Suppressor macrophage treated with lipopolysaccharide for 4 hours (primary cell): ENCODE measurements around the gene OSTM1.
A peak's percentile ranks its signal among the peaks of the same experiment; 100 is the strongest.

Source experiments
- DNase-seq: peaks from one replicate; pipeline ENCODE4 v3.0.0-alpha.2; 2020

OSTM1 gene, protein sequence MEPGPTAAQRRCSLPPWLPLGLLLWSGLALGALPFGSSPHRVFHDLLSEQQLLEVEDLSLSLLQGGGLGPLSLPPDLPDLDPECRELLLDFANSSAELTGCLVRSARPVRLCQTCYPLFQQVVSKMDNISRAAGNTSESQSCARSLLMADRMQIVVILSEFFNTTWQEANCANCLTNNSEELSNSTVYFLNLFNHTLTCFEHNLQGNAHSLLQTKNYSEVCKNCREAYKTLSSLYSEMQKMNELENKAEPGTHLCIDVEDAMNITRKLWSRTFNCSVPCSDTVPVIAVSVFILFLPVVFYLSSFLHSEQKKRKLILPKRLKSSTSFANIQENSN

DNA sequence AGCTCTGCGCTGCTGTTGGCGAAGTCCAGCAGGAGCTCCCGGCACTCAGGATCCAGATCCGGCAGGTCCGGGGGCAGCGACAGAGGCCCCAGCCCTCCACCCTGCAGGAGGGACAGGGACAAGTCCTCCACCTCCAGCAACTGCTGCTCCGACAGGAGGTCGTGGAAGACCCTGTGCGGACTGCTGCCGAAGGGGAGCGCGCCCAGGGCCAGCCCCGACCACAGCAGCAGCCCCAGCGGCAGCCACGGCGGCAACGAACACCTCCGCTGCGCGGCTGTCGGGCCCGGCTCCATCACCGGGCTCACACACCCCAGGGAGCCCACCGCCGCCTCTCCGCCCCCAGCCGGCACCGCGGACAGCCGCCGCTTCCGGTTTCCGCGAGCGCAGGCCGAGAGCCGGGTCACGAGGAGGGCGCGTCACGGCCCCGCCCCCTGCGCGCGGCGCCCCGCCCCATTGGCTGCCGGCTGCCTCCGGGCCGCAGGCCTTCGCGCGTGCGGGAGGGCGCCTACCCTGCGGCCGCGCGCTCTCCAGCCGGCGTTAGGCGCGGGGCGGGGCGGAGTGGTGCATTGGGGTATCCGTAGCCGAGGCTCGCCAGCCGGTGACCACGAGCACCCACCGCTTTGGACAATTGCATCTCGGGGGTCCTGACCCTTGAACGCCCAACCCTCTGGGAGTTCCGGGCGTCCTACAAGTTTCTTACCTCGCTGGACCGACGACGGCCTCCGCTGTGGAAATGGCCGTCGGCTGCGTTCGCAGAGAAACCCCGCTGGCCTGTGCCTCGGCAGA is at the start of gene OSTM1:
Gene OSTM1, minus strand, starts transcription at position 383 of the 786 bp plus-strand sequence. Its CDS starts 90 bp downstream, at position 293.
- DNase-seq, result peak; percentile 97

DNA sequence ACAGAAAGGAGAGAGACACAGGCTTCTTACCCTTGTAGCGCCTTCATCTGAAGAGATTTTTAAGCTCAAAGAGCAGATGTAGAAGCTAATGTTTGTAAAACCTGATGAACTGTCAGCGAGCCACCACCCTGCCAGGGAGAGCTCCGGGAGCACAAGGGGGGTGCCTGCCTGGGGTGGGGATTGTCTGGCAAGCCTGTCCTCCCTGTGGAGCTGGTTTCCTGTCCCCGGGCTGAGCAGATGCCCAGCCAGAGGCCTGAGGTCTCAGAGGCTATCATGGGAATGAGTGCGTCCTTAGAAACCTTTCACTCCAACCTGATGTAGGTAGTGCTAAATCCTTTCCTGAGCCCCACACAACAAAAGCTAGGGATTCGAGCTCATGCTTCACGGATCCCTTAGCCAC is 49.4 kb upstream of the OSTM1 start:
- DNase-seq, result no peak

DNA sequence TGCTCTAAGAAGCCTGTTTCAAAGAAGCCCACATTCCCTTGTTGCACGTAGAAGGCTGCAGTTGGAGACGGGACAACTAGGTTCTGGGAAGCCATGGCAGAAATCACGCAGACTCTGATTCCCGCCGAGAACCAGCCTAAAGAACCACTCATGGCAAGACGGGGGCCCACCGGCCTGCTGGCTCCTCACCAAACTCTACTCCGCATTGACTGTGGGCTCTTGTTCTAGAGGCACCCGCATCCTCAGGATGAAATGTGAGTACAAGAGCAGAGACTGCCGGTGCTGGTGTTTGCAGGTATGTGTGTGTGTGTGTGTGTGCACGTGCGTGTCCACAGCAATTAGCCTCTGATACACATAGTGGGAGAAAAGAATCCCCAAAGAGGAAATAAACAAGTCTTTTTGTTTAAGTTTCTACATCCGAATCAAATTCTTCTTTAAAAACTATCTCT is 49.0 kb upstream of the OSTM1 start:
- no peak for DNase-seq

DNA sequence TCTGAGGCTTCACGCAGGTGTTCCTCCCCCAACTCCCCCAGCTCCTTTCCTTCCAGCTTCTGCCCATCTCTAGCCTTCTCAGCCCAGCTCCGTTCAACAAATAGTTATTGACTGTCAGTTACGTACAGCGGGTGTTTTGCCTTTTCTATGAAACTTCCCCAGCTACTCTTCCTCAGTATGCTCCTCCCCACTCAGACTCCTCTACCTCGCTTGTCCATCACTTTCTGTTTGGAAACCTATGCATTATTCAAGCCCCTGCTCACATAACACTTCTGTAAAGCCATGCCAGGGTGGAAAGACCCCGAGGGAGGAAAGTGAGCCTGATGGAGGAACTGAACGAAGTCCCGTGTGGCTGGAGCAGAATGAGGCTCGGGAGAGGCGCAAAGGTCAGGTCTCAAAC is 47.1 kb upstream of the OSTM1 start:
- DNase-seq, result no peak

DNA sequence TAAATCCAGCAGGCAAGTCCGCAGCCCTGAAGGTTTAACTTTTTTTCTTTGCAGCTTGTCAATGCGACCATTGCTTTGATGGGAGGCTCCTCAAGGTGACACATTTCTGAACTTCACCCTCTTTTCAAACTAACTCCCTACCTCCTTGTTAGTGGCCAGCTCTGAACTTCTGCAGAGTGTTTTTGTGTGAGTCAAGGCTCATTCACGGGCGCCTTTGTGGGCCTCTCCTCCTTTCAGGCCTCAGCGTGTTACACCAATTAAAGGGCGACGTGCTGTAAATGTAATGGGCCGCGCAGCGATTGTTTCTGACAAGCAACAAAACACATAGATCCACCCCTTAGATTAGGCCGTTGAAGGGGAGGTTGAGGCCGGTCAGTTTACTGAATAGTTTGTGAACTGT is 45.8 kb upstream of the OSTM1 start:
- DNase-seq, result no peak

DNA sequence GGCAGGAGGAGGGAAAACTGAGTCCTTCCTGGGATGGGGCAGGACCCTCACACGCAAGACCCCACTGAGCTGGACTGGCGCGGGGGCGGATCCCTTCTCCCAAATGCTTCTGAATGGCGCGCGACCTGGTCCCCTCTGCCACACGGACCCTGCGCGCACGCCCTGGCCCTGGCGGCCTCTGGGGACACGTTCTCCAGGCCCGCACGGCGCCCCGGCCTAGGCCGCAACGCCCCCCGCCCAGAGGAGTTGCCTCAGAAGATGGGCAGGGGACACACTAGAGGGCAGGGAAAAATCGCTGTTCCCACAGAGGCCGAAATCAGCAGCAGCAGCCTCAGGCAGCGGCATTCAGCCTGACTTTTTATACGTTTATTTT is 45.2 kb upstream of the OSTM1 start:
- DNase-seq, result no peak

DNA sequence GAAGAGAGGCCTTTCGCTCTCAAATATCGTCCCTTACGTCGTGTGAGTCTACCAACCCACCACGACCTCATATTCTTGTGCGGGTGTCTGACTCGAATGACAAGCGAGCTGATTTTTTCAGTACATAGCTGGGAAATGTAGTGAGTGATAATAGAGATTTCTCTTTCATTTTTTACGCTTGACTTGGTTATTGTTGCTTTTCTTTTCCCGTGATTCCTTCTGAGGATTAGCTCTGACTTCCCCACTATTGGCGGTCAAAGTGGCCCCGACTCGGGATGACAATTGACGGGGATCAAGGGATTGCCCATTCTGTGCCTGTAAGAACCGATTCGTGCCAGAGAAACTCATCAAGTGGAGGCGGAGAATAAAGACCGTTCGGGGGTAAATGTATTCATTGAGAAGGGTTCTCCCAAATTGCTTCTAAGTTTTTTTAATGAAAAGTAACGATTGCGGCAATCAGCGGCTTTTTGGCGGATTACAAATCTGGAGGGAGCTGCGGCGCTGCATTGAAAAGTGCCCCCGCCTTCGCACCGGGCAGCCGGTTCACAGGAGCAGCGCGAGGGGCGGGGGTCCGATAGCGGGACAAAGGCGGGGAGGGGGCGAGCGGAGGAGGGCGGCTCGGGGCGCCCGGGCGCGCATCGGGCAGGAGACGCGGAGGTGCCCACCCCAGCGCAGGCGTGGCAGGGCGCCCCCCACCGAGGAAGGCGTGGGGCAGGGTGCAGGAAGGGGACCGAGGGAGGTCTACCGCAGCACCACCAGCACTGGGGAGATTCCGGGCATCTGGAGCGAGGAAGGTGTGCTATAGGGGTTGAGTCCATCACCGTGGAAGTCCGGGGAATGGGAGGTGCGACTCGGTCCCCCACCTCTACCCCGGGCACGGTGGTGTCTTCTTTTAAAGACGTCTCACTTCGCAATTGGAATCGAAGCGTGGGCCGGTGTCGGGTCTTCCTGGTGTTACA is 44.5 kb upstream of the OSTM1 start:
- DNase-seq, result peak; percentile 27

DNA sequence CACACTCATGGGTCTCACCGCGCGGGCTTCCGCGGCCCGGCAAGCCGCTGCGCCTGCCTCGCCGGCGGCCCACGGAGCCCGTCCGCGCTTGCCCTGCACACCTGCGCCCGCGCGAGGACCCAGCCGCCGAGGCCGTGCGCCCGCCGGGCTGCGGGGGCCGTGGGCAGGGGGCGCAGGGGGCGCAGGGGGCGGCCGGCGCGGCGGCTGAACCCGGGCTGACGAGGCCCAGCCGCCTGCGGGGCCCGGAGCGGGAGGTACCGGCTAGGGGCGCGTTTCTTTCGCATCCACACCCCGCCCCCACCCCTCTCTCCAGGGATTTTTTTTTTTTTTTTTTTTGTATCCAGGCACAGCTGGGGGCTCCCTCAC is 43.8 kb upstream of the OSTM1 start:
- DNase-seq, result no peak

DNA sequence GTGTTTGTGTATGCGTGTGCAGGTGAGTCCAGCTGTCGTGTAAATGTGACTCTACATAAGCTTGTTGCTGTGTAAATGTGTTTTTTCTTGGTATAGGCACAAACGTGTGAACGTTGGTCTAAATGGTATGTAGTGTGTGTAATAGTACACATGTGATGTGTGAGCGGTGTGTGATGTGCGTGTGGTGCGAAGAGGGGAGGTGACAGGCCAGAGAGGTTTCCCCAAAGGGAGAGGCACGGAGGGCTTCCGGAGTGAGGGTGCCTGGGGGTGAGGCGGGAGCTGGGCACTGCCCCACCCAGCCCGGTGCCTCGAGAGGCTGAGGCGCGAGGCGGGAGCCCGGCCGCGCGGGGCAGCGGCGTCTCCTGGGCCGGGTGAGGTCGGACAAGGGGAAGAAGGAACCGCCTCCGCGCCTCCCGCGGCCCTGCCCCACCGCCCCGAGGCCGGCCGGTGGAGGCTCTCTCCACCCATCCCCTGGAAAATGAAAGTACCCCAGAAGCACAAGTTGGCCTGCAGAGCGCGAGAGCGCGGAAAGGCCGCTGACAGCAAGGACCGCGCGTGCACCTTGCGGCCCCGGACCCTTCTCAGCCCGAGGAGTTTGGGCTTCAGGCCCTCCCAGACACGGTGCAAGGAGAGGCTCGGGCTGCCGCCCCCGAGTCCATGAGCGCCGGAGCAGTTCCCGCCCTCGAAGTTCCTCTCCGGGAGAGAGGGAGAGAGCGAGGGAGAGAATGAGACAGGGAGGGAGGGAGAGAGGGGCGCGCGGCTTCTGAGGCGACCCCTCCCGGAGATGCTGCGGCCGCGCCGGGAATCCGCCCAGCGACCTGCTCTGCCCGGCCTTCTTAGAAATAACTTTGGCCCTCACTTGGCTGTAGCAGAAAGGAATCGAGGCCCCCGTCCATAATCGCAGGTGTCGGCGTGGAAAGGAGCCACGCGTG is 43.2 kb upstream of the OSTM1 start:
- peak; percentile 79 for DNase-seq

DNA sequence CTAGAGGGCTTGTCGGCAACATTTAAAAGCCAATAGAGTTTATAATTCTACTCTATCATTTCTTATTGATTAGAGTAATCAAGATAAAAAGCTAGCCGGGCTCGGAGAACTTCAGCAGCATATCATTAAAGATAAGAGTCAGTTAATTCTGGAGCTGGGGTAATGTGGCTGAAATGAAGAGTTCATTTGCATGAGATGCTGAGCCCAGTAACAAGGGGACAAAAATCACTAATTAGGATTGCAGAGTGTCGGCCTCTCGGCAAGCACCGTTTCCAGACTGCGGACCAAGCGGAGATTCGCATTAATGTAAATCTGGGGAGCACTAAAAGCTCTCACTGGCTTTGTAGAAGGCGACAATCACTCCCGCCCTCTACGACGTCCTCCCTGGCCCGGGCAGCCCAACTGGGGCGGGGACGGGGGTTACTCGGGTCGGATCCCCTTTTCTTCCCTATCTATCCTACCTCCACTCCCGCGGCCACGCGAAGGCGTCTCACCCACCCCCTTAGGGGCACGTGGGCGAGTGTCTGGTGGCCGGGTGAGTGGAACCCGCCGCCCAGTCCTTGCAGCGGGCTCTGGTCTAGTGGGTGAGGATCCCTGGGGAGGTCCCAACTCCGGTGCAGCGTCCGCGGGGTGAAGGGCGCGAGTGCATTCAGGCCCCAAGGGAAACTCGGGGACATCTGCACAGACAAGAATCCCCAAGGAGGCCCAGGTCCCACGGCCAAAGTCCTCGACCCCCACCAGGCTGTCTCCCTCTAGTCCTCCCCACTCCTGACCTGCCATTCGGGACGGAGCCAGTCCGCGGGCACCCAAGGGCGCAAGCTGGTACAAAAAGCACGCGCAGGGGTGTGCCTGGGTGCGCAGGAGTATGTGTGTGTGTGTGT is 42.2 kb upstream of the OSTM1 start:
- DNase-seq, result no peak

DNA sequence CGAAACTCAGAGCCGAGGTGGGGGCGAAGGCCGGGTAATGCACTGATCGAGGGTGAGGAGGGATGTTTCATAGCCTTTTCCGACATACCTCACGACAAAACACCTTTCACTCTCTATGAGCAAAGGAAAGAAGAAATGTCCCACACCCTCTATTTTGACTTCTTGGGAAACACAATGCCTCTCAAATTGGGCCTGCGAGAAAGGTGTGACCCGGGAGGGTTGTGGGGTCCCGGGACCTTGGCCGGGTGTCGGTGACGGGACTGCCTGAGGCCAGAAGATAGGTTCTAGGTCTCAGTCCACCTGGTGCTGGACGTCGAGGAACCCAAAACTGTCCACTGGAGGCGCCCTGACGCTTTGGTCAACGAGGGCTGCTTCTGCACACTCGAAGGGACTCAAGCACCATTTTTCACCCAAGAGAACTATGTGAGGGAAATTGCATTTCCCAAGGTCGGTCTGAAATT is 41.1 kb upstream of the OSTM1 start:
- DNase-seq, result peak; percentile 41

DNA sequence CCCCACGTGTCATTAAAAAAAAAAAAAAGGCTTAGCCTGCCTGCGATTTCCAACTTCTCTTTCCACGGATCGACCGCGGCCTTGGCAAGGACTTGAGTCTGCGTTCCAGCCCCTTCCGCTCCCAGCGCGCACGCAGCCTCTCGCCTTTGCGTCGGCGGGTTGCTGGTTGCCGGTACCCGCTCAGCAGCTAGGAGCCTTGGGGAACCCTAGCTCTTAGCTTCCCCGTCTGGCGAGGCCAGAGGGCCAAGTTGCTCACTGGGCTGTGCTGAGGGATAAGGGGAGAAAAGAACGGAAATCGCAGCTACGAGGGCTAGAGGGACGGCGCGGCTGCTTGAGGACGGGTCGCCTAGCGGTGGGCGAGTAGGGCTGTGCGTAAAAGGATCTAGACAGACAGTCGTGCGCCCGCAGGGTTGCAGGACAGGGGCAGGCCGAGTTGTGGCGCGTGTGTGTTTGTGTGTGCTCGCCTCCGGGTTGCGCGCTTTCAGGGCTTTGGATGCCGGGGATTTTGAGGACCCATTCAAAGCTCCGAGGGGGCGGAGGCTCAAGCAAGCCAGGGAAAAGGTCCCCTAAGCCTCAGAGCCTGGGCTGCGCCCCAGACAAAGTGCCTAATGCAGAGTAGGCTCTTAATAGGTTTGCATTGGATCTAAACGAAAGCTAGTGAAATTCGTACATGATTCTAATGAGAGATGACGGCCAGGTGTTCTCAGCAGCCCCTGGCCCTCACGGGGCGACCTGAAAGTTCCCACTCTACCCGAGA is 40.5 kb upstream of the OSTM1 start:
- peak; percentile 81 for DNase-seq

DNA sequence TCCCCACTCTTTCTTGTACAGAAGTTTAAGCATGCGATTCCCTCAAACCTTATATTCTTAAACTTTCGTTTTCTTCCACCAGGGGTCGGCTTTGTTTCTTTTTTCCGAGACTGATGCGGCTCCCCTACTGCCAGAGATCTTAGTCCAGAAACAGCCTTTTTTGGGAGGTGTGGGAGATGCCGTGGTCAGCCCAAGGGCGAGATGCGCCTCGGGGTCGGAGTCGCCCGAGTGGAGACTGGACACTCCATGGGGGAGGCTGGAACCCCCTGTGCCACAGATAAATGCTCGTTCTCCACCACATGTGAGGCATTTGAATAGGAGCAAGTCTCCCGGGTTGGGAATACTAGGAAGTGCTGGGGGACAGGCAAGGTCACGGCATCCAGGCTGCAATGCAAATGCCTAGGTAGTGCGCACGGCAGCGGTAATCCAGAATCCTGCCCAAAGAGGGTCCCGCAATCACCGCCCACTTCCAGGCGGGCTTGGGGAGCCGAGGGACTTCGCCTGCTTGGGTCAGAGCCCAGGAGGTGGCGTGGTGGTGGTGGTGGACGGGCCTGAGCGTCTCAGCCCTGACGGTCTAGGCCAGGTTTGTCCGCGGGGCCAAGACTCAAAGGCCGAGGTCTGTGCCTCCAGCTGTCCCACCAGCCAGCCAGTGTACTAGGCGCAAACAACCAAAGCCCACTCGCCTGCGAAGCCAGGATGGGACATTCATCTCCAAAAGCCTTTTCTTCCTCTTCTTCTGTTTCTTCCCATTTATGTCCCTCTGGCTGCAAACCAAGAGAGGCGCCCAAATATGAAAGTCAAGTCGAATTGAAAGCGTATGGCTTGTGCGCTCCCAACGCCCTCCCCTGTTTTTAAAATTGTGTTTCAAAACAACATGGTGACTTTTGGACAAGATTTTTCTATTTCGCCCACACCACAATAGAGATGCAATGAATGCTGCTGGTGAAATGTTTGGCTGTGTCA is 39.3 kb upstream of the OSTM1 start:
- DNase-seq, result peak; percentile 66

DNA sequence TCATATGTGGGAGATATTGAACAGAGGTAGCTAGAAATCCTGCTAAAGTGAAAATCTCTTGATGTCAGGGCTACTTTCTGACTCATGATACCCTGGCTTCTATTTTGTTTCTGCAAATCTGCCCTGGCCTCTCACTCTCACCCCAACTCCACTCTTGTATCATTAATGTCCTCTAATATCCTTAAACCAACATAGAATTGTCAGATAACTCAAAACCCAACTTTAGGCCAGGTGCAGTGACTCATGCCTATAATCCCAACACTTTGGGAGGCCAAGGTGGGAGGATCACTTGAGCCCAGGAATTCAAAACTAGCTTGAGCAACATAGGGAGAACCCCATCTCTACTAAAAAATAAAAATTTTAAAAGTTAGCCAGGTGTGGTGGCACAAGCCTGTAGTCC is 33.8 kb upstream of the OSTM1 start:
- no peak for DNase-seq

DNA sequence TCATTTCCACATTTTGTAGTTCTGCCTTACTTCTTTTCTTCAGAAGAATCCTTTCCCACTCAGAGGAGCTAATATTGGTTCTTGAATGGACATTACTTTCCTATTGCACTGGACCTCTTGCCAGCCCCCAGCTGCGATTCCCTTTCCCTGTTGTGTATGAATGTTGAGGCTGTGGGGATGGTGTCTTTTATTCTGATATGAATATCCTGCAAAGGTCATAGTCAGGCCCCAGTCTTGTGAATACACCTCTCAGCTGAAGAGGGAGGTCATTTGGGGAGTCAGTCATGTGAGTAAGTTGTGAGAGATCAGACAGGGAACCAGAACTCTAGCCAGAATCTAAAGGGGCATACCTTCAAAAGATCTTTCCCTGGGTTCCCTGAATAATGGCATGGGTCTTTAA is 32.6 kb upstream of the OSTM1 start:
- DNase-seq, result no peak

DNA sequence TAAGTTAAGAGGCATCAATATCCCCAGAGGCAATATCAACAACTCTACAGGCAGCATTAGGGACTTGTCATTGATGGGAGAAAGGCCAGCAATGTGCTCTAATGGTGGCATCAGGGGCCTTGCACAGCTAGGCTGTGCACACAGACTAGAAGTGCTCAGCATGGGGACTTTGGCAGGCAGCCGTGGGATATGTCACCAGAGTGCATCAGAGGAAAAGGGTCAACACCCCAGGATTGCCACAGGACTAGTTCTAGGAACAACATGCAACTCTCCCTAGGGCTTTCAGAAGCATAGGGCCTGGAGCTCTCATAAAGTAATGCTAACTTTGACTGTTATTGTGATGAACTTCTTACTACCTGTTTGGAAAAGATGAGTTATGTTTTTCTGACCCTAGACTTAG is 32.2 kb upstream of the OSTM1 start:
- DNase-seq, result no peak

DNA sequence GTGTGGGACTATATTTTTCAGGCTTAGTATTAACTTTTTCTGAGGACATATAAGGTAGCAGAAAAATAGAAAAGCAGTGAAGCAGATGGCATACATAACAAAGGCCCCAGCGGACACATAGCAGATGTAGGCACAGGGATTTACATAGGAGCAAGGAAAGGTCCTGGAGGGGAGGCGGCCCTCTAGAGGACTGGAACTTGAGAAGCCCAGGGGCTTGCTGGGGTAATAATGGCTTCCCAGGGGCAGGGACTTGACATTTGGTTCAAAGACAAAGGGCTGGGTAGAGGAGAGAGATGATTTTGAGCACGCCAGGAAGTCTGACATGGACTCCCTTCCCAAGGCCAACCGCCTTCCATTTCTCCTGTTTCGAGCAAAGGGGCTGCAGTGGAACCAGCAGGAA is 31.7 kb upstream of the OSTM1 start:
- no peak for DNase-seq

DNA sequence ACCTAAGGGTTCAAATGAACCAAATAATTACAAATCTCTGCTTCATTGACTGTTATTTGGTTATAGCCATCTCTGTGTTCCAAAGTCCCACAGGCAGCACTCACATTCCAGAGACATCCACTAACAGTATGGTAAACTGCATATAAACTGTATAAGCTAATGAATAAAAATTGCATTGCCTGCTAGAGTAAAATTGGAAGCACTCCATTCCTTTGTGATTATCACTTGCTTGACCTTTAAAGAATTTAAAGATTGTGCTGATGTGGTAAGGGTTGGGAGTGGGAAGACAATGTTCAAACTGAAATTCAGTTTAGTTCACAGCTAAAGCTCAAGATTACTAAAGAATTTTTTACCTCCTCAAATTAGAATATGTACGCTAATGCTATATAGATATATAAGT is 31.0 kb upstream of the OSTM1 start:
- no peak for DNase-seq

DNA sequence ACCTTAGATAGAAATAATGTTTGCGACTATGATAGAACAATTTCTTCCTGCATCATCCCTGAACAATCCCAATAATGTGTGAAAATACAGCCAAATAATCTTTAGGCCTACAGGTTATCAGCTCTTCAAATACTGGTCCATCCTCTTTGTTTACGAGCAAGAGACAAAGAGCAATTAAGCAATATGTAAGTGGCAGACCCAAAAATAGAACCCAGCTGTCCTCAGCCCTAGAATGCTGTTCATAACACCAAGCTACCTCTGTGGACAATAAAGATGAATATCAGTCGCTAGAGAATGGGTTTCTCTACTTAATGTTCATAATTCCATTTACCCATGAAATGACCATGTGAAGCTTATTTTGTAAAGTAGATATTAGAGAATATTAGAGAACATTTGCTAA is 28.4 kb upstream of the OSTM1 start:
- DNase-seq, result no peak
